IMR-90 (cell line): ENCODE data around the gene ME2. TPM values are rescaled to one million over a fixed set of nuclear protein-coding genes. Genes with fewer than 3 reads are reported as not detected.

Source experiments
- ATAC-seq: fragments of 200-7000 bp; cut with Tn5 transposase; 2 replicates; pipeline ENCODE4 v1.9.1; 2020; ENCODE audit warnings: low read depth, mild to moderate bottlenecking, moderate library complexity
- BruUV-seq: library from RNA; stranded (reverse); fragments of 400-500 nt; replicated peaks from 2 replicates; lab custom pipeline; 2021; lab: Mats Ljungman, UMichigan
- CTCF ChIA-PET: fragments of 300-600 bp; formaldehyde crosslinking; extraction: SDS; loops from one replicate; lab custom pipeline; 2021; ENCODE audit warnings: antibody characterized with exemption; lab: Yijun Ruan, JAX
- POLR2A ChIA-PET: fragments of 300-600 bp; sonication (Branson Sonifier 250); formaldehyde crosslinking; loops from one replicate; lab custom pipeline; 2022; ENCODE audit warnings: antibody characterized with exemption; ENCODE audit not compliant: unreplicated experiment; lab: Charles Lee
- DNase-seq: peaks from one replicate; pipeline ENCODE4 v3.0.0; 2013
- H2AFZ ChIP-seq: replicated peaks from 2 replicates; pipeline ENCODE3; 2013; ENCODE audit warnings: low read length, mild to moderate bottlenecking; ENCODE audit not compliant: poor library complexity
- H2AK5ac ChIP-seq: 2 replicates; pipeline ENCODE4 v1.6.1; 2013; ENCODE audit warnings: low read depth, low read length, inconsistent platforms
- H2AK9ac ChIP-seq: replicated peaks from 2 replicates; pipeline ENCODE3; 2013; ENCODE audit warnings: mild to moderate bottlenecking, low read depth, low read length, moderate library complexity; ENCODE audit not compliant: poor library complexity
- H2BK120ac ChIP-seq: 2 replicates; pipeline ENCODE4 v1.6.1; 2013; ENCODE audit warnings: low read depth, low read length, inconsistent platforms
- H2BK15ac ChIP-seq: 3 replicates; pipeline ENCODE4 v1.6.1; 2013; ENCODE audit warnings: low read depth, low read length, inconsistent platforms
- H2BK20ac ChIP-seq: 2 replicates; pipeline ENCODE4 v1.6.1; 2013; ENCODE audit warnings: low read depth, mild to moderate bottlenecking, inconsistent platforms, low read length, moderate library complexity
- H2BK5ac ChIP-seq: 2 replicates; pipeline ENCODE4 v1.6.1; 2013; ENCODE audit warnings: mild to moderate bottlenecking, low read depth, low read length, inconsistent platforms; ENCODE audit not compliant: poor library complexity, severe bottlenecking
- H3K14ac ChIP-seq: replicated peaks from 2 replicates; pipeline ENCODE4 v1.6.1; 2013; ENCODE audit warnings: low read depth, low read length, inconsistent platforms
- H3K18ac ChIP-seq: 2 replicates; pipeline ENCODE4 v1.6.1; 2013; ENCODE audit warnings: low read depth, low read length, control low read depth
- H3K23ac ChIP-seq: 2 replicates; pipeline ENCODE4 v1.6.1; 2013; ENCODE audit warnings: low read depth, low read length, inconsistent platforms
- H3K27ac ChIP-seq: 2 replicates; pipeline ENCODE4 v1.5.1; 2013; ENCODE audit warnings: mild to moderate bottlenecking, control low read depth, low read length; ENCODE audit not compliant: insufficient read depth
- H3K27me3 ChIP-seq: 2 replicates; pipeline ENCODE4 v1.6.1; 2013; ENCODE audit warnings: low read length; ENCODE audit not compliant: control insufficient read depth, insufficient read depth
- H3K36me3 ChIP-seq: 2 replicates; pipeline ENCODE4 v1.6.1; 2013; ENCODE audit warnings: low read length, mixed read lengths; ENCODE audit not compliant: control insufficient read depth, insufficient read depth
- H3K4ac ChIP-seq: 2 replicates; pipeline ENCODE4 v1.6.1; 2013; ENCODE audit warnings: low read depth, low read length, inconsistent platforms
- H3K4me1 ChIP-seq: 2 replicates; pipeline ENCODE4 v1.6.1; 2013; ENCODE audit warnings: low read length, mixed read lengths; ENCODE audit not compliant: control insufficient read depth, insufficient read depth
- H3K4me2 ChIP-seq: 2 replicates; pipeline ENCODE4 v1.6.1; 2013; ENCODE audit warnings: low read depth, mild to moderate bottlenecking, control low read depth, low read length, moderate library complexity
- H3K4me3 ChIP-seq: 2 replicates; pipeline ENCODE4 v1.5.1; 2013; ENCODE audit warnings: low read depth, mild to moderate bottlenecking, control low read depth, low read length, moderate library complexity; ENCODE audit not compliant: insufficient read depth
- H3K56ac ChIP-seq: 2 replicates; pipeline ENCODE4 v1.6.1; 2013; ENCODE audit warnings: low read length, inconsistent platforms; ENCODE audit not compliant: insufficient read depth; ENCODE audit errors: extremely low read depth
- H3K79me1 ChIP-seq, 2 experiments: 2 replicates each; pipeline ENCODE4 v1.6.1; 2013; ENCODE audit warnings: low read length in 2 of 2, inconsistent platforms in 1 of 2, low read depth in 1 of 2
- H3K9ac ChIP-seq: 2 replicates; pipeline ENCODE4 v1.6.1; 2013; ENCODE audit warnings: low read depth, low read length, control low read depth
- H3K9me1 ChIP-seq: 2 replicates; pipeline ENCODE4 v1.6.1; 2013; ENCODE audit warnings: low read length, inconsistent platforms; ENCODE audit not compliant: insufficient read depth
- H3K9me3 ChIP-seq: 2 replicates; pipeline ENCODE4 v1.6.1; 2013; ENCODE audit warnings: low read length; ENCODE audit not compliant: control insufficient read depth, insufficient read depth
- H4K20me1 ChIP-seq: 2 replicates; pipeline ENCODE4 v1.6.1; 2013; ENCODE audit warnings: low read length, inconsistent platforms; ENCODE audit not compliant: insufficient read depth
- H4K5ac ChIP-seq: 2 replicates; pipeline ENCODE4 v1.6.1; 2013; ENCODE audit warnings: mild to moderate bottlenecking, low read depth, low read length, control low read depth
- H4K8ac ChIP-seq, 2 experiments: 2 replicates each; pipeline ENCODE4 v1.6.1; 2013; ENCODE audit warnings: low read depth in 2 of 2, low read length in 2 of 2, control low read depth in 1 of 2, inconsistent platforms in 1 of 2
- H4K91ac ChIP-seq: 2 replicates; pipeline ENCODE4 v1.6.1; 2013; ENCODE audit warnings: low read depth, low read length, inconsistent platforms; ENCODE audit not compliant: insufficient read depth
- BHLHE40 ChIP-seq: fragments of 150-350 bp; IDR thresholded peaks from 2 replicates; pipeline ENCODE4 v1.6.1; 2016; ENCODE audit warnings: mild to moderate bottlenecking, low read depth, low read length
- CEBPB ChIP-seq: IDR thresholded peaks from 2 replicates; pipeline ENCODE4 v1.6.1; 2012; ENCODE audit warnings: low read depth, low read length, improper control_type of control experiment
- MAFK ChIP-seq: IDR thresholded peaks from 2 replicates; pipeline ENCODE4 v1.6.1; 2012; ENCODE audit warnings: low read depth, low read length, improper control_type of control experiment
- MAZ ChIP-seq: IDR thresholded peaks from 2 replicates; pipeline ENCODE4 v1.6.1; 2012; ENCODE audit warnings: low read depth, mild to moderate bottlenecking, low read length, improper control_type of control experiment, moderate library complexity, borderline replicate concordance
- RAD21 ChIP-seq: IDR thresholded peaks from 2 replicates; pipeline ENCODE4 v1.6.1; 2012; ENCODE audit warnings: low read length, improper control_type of control experiment
- WGBS, 2 experiments: methylation state at CpG; one replicate each; pipeline versions ENCODE4 v1.1.5 to v1.1.7; 2013; ENCODE audit warnings: missing lambda C conversion rate in 2 of 2; ENCODE audit not compliant: insufficient read length in 1 of 2; ENCODE audit errors: extremely low coverage in 2 of 2; 5-methylcytosine and 5-hydroxymethylcytosine counted together
- dilution Hi-C: fragments of 300-500 bp; cut with HindIII; formaldehyde crosslinking; loops from one replicate; pipeline ENCODE4 v1.14.3; 2018; ENCODE audit warnings: low sequenced_read_pairs; ENCODE audit not compliant: unreplicated experiment
- in situ Hi-C: fragments of 300-500 bp; cut with MboI; formaldehyde crosslinking; loops from 3 replicates; pipeline ENCODE4 v1.14.3; 2019; ENCODE audit warnings: low sequenced_read_pairs, inconsistent platforms, mixed read lengths
- intact Hi-C: fragments of 100-400 bp; cut with micrococcal nuclease; formaldehyde crosslinking; loops from 2 replicates; pipeline ENCODE4 v1.10.0; 2022
- polyA plus RNA-seq, 3 experiments: library from polyadenylated mRNA; depleted of rRNA; stranded (reverse); fragments of >200 nt; gene quantifications; 2 replicates each; pipeline ENCODE4 v1.2.3, GENCODE V29; 2012; ENCODE audit warnings: low replicate concordance in 1 of 3
- total RNA-seq: library from RNA; depleted of rRNA; stranded (reverse); fragments of >200 nt; gene quantifications from 2 replicates; pipeline ENCODE4 v1.2.3, GENCODE V29; 2012
- TF ChIP-seq, protein P1 (sequence below): fragments of 150-350 bp; IDR thresholded peaks from 2 replicates; pipeline ENCODE4 v1.6.1; 2016; ENCODE audit warnings: low read depth, mild to moderate bottlenecking, low read length, moderate library complexity, borderline replicate concordance
- TF ChIP-seq, protein P2 (sequence below): fragments of 150-350 bp; IDR thresholded peaks from 2 replicates; pipeline ENCODE4 v1.6.1; 2017; ENCODE audit warnings: mild to moderate bottlenecking, antibody characterized with exemption, low read length, low read depth

ME2 gene
- total and polyA plus RNA-seq, 2 of the 4 experiments (the other 2 are of a cell fraction): 29.7 to 32.6 TPM

DNA sequence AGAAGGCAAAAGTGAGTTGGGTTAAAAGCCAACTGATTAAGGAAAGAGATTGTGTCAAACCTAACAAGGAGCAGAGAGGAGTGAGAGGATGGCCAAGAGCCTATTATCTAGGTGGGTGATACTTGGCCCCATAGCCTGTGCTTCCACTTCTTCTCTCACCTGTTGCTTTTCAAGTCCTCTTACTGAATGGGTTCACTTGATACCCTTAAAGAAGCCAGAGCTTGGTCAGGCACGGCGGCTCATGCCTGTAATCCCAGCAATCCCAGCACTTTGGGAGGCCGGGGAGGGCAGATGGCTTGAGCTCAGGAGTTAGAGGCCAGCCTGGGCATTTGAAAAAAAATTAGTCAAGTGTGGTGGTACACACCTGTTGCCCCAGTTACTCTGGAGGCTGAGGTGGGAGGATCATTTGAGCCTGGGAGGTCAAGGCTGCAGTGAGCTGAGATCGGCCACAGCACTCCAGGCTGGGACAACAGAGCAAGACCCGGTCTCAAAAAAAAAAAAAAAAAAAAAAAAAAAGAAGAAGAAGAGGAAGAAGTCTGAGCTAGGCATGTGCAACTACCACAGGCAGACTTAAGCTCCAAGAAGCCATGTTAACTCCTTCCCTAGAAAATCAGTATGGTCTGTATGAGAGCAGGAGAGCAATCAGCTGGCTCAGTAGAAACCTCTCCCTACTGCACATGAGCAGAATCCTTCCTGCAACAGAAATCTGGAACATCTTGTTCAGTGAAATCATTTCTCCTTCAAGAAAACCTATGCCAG lies 28.4 kb upstream of the ME2 start:
- no peak for ATAC-seq
- H2BK20ac ChIP-seq: no peak overlapping the region
- no peak overlapping the region for H3K4ac ChIP-seq
- H3K9me3 ChIP-seq: no peaks in the 10 kb centered on the region
- no peak overlapping the region for H3K9ac ChIP-seq
- H3K23ac ChIP-seq: no peak overlapping the region
- H3K18ac ChIP-seq: no peak overlapping the region
- in situ Hi-C loops: no loop called here
- no peak overlapping the region for H2BK15ac ChIP-seq
- H3K56ac ChIP-seq: no peak overlapping the region
- no peak overlapping the region for H3K14ac ChIP-seq
- no peak overlapping the region for H2AFZ ChIP-seq
- H2BK5ac ChIP-seq: no peak overlapping the region
- TF ChIP-seq, protein P1, sequence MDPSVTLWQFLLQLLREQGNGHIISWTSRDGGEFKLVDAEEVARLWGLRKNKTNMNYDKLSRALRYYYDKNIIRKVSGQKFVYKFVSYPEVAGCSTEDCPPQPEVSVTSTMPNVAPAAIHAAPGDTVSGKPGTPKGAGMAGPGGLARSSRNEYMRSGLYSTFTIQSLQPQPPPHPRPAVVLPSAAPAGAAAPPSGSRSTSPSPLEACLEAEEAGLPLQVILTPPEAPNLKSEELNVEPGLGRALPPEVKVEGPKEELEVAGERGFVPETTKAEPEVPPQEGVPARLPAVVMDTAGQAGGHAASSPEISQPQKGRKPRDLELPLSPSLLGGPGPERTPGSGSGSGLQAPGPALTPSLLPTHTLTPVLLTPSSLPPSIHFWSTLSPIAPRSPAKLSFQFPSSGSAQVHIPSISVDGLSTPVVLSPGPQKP: no peak
- TF ChIP-seq MAFK: no peak
- no peak for TF ChIP-seq BHLHE40
- no peak for TF ChIP-seq RAD21
- TF ChIP-seq, protein P2, sequence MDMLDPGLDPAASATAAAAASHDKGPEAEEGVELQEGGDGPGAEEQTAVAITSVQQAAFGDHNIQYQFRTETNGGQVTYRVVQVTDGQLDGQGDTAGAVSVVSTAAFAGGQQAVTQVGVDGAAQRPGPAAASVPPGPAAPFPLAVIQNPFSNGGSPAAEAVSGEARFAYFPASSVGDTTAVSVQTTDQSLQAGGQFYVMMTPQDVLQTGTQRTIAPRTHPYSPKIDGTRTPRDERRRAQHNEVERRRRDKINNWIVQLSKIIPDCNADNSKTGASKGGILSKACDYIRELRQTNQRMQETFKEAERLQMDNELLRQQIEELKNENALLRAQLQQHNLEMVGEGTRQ: no peak
- no peak for TF ChIP-seq CEBPB
- no peak for TF ChIP-seq MAZ
- H3K4me3 ChIP-seq: no peak overlapping the region
- ChIA-PET CTCF (interaction anchor here (0.6 kb wide), 1 partner anchor 30 kb away, joined by 4 read pairs; no protein-coding TSS in a partner anchor), POLR2A (interaction anchor here (0.6 kb wide), 1 partner anchor 8 kb away, joined by 10 read pairs; no protein-coding TSS in a partner anchor)
- intact Hi-C loops: no loop called here
- no TSS peak for BruUV-seq
- H2AK9ac ChIP-seq: no peak overlapping the region
- H3K27ac ChIP-seq: no peak overlapping the region
- no peak overlapping the region for H4K91ac ChIP-seq
- no peaks in the 10 kb centered on the region for H3K9me1 ChIP-seq
- H3K79me1 ChIP-seq: no peaks in the 10 kb centered on the region
- no peak overlapping the region for H2BK120ac ChIP-seq
- no peak for DNase-seq
- H4K5ac ChIP-seq: no peak overlapping the region
- H3K27me3 ChIP-seq: no peaks in the 10 kb centered on the region; the same call in 1 of the 2 replicates
- no peak overlapping the region for H2AK5ac ChIP-seq
- H3K4me2 ChIP-seq: no peak overlapping the region
- H3K4me1 ChIP-seq: no peaks in the 10 kb centered on the region
- H3K36me3 ChIP-seq: no peaks in the 10 kb centered on the region
- dilution Hi-C loops: no loop called here
- H4K20me1 ChIP-seq: no peaks in the 10 kb centered on the region
- H4K8ac ChIP-seq: no peak overlapping the region
- no CpG with 5 or more reads among the region's 5 CpGs for WGBS, 2 experiments
